Endothelial cell of hepatic sinusoid (primary cell): ENCODE results near the gene RFFL.

ENCODE experiments used
- in situ Hi-C: cut with HindIII; loops from 2 replicates; pipeline ENCODE4 v1.10.0; 2017; ENCODE audit warnings: low sequenced_read_pairs

The RFFL gene

DNA sequence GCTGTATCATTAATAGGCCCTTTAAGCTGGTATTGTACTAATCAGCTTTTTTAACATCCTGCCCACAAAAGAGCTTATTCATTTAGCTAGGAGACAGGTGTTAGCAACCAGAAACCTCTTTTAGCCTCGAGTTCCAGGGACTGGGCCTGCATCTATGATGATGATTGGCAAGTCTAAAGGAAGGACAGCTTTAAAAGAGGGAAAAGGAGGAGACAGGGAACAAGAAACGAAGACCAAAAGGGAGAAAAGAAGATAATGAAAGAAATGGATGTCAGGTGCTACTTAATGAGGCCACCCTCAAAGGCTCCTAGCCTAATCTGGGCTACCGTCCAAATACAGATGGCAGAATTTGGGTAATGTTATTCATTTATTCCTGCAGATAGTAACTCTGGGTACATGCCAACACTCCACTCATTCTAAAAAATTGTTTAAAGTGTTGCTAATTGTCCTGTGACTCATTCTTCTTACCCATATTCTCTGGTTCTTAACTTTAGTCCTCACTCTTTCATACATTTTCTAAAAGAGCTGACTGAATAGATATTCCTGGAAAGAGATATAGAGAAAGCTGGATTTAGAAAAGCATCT lies 18.7 kb upstream of the RFFL start:
- in situ Hi-C loops, result no loop called here

DNA sequence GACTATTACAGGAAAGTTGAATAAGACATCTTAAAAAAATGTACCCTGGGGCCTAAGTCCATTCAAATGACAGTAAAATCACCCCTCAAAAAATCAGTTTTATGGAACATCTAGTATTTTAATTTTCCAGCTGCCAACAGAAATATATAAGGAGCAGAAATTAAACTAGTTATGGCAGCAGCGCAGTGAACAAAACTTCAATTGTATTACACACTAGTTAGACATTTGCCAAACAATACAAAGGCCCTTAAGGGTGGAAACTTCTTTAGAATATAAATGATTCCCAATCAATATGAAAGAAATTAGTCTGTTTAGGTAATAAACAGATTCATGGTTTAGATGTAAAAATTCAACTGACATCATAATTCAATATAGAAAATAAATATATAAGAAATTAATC lies 18.1 kb upstream of the RFFL start:
- in situ Hi-C loops, result no loop called here

DNA sequence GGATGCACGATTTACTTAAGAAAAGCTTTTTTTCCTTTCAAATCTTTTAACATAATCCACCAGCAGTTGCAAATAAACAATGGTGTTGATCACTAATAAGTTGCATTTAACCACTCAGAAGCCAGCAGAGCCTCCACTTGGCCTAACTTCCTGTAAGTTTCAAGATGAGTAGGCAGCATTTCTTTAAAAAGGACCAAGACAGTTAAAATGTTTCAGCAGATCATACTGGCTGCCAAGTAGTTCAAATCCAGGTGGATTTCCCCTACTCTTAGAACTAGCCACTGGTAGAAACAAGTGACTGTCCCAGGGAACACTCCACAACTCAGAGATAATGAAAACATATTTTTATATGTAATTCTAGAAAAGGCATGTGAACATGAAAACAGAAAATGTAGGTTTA lies 17.0 kb upstream of the RFFL start:
- in situ Hi-C loops, result no loop called here

DNA sequence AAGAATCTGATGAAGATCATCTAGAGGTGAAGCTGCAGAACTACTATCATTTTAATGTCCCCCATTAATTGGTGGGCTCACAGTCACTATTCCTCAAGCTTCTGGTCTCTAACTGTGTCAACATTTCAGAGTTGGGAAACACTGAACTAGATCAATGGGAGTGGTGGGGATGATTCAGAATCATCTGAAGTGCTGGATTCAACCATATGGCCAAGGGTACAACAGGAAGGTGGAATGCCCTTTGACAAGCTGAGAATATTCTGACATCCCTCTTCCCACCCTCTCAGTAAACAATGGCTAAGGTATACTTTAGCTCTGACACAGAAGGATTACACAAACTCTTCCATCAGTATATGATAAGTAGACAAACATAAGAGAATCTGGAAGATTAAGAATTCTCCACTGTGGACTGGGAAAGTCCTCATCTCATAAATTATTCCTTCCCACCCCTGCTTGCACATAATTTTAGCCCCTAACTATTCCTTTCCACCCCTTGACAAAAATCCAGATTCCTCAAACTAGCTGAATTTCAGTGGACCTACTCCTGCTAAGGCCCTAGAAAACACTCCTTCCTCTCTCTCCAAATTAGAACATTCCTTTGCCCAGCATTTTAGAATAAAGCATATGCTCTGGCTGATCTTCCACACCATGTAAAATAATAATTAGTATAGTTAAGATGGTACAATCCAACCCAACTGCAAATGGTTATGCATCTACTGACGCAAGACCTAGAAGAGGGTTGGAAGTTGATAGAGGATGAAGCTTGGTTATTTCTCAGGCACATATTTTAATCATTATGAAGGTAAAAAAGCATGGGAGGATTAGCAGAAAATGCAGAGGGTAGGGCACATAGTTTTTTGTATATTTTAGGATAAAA lies 16.3 kb upstream of the RFFL start:
- in situ Hi-C loops, result no loop called here

DNA sequence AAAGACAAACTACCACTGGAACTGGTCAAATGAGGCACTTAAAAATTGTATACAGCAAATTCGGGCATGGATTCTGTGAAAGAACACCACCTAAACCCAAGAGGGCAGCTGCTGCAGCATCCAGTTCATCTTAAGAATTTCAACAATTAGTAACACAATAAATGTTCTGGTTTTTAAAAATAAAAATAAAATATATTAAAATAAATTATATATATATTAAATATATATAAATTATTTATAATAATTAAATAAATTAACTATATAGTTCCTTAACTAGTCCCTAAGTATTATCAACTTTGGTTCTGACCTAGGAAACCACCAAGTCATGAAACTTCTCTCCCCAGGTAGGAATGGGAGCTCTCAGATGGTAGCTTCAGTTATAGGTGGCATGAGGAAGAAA lies 13.4 kb upstream of the RFFL start:
- in situ Hi-C loops, result no loop called here

DNA sequence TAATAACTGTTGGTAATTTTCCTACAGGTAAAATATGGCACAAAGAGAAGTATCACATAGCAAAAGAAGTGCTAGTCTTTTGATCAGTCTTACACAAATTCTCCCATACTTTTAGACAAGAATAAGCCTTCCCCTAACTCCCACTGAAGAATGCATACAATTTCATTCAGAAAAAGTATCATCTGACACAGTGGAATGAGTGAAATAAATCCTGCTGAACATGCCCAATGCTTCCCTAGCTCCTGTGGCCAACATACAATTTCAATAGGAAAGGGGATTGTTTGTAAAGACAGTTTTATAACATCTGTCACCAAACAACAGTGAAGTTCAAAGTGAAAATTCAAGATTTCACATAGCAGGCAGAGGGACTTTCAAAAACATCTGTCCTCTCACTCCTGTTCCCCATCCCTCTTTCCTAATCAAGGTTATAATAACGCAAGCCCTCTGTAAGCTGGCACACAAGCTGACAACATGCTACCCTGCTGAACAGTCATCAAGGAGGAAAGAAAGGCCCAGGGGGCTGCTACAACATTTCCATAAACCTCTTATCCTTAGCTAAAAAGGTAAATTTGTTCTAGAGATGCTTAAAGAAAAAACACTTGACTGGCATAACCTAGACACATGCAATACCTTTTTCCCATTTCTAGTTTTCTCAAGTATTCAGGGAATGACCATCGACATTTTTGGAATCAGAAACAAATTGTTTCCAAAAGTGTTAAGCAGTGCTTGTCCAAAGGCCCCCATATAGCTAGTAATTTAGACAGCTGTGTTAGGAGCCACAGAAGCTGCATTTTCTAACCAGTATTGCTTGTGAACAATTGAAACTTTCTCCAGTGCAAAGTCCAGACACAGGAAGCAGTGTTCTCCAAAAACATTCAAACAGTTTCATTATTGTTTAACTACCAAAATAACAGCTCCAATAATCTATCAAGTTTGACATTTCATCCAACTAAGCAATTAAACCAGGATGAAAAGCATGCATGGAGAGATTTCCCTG lies 11.5 kb upstream of the RFFL start:
- in situ Hi-C loops, result no loop called here

DNA sequence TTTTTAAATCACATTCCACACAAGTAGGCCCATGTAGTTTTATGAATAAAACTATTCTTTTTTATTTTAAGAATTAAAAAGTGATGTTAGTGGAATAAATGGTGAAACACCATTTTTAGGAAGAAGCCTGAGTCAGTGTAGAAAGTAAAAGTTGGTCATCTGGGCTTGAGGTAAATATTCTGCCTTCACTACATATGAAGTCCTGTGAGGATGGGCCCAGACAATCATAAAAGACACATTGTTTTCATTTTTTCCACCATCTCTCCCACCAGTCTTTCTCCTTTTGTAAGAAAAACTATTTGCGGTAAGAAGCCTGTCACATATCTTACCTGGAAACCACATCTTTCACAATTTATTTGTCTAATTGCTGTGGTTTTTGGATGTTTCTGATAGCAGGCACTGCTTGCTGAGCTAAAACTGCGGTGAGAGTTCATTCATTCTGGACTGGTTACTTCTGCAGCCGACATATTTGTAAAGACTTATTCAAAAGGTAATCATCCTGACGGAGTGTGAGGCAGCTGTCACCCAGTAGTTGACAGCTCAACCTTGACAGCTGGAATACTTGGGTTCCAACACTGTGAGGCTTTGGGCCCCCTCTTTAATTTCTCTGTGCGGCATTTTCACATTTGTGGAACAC lies 10.6 kb upstream of the RFFL start:
- in situ Hi-C loops, result no loop called here

DNA sequence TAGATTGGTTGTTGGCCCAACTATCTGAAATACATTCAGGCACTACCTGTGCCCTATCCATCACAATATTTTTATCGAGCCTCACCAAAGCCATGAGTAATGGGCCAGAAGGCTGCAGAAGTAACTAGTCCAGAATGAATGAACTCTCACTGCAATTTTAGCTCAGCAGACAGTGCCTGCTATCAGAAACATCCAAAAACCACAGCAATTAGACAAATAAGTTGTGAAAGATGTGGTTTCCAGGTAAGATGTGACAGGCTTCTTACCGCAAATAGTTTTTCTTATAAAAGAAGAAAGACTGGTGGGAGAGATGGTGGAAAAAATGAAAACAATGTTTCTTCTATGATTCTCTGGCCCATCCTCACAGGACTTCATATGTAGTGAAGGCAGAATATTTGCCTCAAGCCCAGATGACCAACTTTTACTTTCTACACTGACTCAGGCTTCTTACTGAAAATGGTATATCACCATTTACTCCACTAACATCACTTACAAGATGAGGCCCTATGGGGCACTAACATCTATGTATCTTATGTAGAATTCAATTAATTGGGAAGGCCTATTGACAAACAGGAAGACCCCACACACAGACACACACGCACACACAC lies 9.8 kb upstream of the RFFL start:
- in situ Hi-C loops, result no loop called here

DNA sequence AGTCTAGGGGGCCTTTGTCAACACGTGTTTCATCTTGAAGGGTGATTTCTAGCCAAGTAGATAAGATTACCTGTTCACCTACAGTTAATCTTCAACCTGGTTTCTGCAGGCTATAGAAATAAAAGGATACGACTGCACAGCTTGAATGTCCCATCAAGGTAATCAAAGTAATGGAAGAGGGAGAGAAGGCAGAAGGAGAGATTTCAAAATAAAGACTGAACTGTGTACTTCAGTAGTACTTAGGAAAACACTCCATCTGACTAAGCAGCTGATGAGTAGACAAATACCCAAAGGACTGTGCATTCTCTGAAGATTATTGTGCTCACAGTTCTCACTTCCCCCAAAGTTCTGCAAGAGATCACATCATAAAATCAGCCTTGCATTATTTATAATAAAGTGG lies 5.8 kb upstream of the RFFL start:
- in situ Hi-C loops, result no loop called here

DNA sequence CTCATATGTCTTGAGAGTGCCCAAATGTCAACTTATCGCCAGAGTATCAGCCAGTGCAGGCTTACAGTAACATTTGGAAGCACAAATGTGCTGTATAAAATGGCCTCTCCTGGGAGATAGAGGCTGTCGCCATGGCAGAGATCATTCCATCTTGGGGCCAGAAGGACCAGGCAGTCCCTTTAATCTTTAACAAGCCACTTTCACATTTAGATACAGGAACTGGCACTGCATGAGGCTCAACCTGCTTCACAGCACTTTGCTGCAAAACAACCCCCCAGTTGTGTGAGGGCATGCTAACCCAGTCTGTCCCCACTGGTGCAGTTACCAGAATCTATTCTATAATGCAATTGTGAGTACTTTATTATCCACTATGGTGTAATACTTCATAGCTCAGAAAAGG lies 4.7 kb upstream of the RFFL start:
- in situ Hi-C loops, result no loop called here

DNA sequence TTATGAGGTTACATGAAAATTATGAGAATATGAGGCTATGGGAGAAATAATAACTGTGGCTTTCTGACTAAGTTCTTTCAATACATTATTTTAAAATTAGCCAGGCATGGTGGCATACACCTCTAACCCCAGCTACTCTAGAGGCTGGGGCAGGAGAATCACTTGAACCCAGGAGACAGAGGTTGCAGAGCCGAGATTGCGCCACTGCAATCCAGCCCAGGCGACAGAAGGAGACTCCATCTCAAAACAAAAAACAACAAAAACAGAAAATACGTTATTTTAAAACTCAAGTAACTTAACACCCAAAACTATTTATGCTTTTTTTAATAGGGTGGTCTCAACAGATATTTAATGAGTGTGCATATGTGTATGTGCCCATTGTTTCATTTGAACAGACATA lies 2.4 kb upstream of the RFFL start:
- in situ Hi-C loops, result no loop called here

DNA sequence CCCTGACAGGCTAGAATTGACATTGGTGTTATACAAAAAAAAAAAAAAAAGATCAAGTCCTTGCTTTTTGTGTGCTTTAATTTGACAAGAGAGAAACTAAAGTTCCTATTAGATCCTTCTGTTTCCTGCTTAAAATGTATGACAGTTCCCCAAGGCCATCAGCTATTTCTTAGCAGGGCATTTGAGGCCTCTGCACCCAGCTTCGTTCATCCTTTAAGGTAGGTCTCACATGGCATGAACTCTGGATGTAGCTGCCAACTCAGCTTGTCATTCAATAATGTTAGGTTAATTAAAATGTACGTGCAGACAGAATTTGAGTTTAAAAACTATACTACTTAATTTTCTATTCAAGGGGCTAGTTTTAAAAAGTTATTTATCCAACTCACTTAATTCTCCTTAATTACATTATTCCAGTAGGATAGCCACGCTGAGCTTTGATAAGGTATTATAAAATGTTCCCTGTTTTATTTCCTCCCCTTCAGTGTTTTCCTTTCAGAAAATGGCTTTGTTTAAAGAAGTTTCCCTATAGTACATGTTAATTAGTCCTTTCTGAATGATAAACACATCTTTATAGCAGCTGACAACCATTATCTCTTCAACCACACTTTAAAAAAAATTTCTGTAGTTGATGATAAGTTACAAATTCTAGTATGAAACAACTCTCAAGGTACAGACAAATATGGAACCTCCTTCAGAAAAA lies 1.2 kb upstream of the RFFL start:
- in situ Hi-C loops, result no loop called here

DNA sequence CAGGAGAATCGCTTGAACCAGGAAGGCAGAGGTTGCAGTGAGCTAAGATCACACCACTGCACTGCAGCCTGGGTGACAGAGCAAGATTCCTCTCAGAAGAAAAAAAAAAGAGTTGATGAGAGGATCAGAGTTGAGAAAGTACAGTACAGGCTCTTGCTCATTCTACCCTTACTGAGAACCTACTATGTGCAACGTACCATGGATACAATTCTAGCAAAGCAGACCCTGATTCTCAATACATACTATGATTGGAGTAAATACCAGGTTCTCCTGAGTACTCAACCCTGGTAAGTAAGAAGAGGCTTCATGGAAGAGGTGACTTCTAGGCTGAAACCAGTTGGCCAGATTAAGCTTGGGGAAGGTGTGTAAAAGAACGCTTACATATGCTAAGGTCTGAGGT lies 1.2 kb downstream of the RFFL start:
- in situ Hi-C loops, result no loop called here

DNA sequence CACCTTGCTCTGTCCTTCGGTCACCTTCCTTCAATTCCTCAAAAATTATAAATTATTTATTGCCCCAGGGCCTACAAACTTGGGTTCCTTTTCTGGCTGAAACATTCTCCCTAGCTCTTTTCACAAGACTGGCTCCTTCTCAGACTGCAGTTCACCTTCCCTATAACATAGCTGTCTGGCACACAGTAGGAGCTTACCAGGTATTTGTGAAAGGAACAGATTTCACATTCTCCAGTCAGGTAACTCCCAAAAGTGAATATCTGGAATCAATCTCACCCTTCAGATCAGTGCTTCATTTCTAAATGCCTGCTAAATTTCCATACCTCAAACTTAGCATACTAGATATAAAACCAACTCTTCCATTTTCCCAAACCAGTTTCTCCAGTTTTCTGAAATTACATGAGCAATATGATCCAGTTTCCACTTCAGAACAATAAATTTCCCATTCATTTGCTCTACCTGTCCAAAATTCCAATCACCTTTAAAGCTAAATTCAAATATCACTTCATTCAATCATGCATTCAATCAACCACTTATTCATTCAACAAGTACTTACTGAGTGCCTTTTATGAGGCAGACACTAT lies 6.1 kb downstream of the RFFL start:
- in situ Hi-C loops, result no loop called here

DNA sequence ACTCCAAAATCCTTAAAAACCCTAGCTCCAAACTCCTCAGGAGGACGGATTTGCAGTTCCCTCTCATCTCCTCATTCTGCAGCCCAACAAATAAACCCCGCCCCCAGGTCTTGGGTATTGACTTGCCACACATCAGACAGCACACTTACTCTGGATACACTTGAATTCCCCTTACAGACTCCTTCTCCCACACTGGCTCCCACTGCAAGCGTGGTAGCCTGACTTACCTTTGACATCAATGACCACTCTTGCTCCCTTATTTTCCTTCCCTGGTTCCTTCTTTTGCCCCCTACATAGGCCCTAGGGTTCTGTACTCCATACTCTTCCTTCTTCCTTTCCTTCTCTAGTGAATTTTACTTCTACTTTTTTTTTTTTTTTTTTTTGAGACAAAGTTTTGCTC lies 7.5 kb downstream of the RFFL start:
- in situ Hi-C loops, result no loop called here

DNA sequence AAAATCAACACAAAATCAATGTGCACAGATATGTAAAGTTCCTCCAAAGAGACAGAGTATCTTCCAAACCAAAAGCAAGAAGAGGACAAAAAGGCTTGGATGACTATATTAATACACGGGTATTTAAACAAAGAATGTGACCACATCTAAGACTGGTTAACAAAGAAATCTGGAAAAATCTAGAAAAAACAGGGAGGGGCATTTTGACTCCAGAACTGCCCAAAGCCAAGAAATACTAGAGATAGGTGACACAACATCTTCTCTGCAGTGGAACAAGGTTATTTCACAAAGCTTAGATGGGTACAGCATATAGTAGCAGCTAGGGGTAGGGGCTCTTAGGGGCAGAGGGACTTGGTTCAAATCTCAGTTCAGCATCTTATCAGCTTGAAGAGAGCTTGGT lies 10.3 kb downstream of the RFFL start:
- in situ Hi-C loops, result no loop called here

DNA sequence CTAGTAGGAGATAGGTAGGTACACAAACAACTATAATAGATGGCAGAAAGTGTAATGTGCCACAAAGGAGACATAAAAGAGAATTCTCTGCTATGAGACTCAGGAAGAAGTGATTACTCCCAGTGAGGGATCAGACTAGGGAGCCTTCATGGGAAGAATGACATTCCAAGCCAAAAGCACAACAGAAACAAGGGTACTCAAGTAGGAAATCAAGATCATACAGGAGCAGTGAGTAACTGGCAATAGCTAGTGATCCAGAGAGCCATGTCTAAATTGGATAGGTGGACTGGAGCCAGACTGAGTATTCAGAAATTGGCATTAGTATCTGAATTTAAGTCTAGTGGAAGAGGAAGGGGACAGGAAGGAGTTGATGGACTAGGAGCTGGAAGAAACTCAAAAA lies 10.7 kb downstream of the RFFL start:
- in situ Hi-C loops, result no loop called here

DNA sequence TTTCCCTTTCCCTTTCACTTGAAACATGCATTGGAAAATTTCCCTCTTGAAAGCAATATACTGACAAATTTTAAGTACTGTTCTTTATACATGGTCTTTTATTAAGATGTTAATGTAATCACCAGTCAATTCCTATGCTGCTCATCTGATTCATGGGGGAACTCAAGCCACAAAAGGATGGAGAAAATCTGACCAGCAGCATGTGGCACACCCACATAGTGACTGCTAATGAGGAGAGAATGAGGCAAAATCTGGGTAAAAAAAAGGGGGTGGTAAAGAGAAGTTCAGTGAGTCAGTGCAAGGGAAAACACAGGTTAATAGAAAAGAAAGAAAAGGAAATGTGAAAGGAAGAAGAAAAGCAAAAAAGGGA lies 11.3 kb downstream of the RFFL start:
- in situ Hi-C loops, result no loop called here

DNA sequence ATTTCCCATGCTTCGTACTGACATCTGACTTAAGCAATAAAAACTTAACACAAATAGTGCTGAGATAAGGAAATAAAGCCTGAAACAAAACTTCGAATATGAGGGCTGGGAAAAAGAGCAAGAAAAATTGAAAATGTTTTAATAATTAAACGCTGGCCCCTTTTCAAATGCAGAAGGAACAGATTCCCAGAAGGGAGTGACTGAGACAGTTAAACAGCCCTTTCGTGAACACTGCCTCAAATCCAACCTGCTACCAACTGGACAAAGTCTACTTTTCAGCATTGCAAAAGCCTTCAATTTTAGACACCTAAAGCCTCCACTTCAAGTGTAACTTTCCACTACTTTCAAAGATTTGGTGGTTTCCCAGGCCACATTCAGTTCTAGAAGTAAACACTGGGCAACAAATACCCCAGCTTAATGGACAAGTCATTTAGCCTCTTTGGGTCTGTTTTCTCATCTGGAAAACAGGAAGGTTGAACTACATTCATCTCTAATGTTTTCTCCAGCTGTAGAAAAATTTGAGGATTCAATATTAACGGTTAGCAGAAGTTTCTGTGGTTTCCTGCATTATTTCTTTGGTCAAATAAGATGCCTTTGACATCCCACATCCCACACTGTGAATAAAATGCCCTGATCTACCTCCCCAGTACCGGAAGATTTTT lies 11.8 kb downstream of the RFFL start:
- in situ Hi-C loops, result no loop called here
